WI38 (cell line): Measurements from ENCODE around the gene CCS.

Experiments
- H3K4me3 ChIP-seq: 2 replicates; pipeline ENCODE4 v1.5.1; 2011; ENCODE audit warnings: low read depth, mild to moderate bottlenecking, control low read depth, low read length
- CTCF ChIP-seq: IDR thresholded peaks from 2 replicates; pipeline ENCODE4 v1.5.1; 2012; ENCODE audit warnings: low read depth, mild to moderate bottlenecking, control low read depth, low read length

Gene CCS

DNA sequence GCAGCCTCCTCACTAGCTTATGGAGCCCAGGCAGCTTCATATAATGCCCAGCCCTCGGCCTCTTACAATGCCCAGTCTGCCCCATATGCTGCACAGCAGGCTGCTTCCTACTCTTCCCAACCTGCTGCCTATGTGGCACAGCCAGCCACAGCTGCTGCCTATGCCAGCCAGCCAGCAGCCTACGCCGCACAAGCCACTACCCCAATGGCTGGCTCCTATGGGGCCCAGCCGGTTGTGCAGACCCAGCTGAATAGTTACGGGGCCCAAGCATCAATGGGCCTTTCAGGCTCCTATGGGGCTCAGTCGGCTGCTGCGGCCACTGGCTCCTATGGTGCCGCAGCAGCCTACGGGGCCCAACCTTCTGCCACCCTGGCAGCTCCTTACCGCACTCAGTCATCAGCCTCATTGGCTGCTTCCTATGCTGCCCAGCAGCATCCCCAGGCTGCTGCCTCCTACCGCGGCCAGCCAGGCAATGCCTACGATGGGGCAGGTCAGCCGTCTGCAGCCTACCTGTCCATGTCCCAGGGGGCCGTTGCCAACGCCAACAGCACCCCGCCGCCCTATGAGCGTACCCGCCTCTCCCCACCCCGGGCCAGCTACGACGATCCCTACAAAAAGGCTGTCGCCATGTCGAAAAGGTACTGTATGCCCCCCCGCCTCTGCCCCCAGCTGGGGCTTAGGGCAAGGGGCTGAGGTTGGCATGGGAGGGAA, 32.2 kb downstream of the CCS start:
- TF ChIP-seq CTCF, result no peak
- no peak overlapping the region for H3K4me3 ChIP-seq

DNA sequence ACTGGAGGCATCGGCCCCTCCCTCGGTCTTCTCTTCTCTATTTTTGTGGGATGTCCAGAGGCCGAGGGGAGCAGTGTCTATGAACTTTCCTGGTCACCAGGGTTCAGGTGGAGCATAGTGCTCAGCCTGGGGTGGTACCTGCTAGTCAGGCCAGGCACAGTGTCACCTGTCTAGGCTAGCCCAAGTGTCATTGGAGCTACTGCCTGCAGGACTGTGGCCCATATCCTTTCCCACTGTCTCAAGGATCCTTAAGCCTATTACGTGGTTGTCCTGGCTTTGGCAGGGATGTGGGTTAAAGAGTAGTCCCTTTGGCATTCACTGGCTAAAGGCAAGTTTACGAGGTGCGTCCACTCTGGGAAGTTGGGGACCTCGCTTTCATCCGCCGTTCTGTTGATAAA, 32.8 kb downstream of the CCS start:
- no peak for TF ChIP-seq CTCF
- H3K4me3 ChIP-seq, result no peak overlapping the region

- TF ChIP-seq CTCF, result no peak
- no peak overlapping the region for H3K4me3 ChIP-seq
Observed at GRCh38 chr11:66626382-66626781, 33.4 kb downstream of the CCS start.

GRCh38 chr11:66626926-66627325, 33.9 kb downstream of the CCS start:
- H3K4me3 ChIP-seq, result no peak overlapping the region
- no peak for TF ChIP-seq CTCF

DNA sequence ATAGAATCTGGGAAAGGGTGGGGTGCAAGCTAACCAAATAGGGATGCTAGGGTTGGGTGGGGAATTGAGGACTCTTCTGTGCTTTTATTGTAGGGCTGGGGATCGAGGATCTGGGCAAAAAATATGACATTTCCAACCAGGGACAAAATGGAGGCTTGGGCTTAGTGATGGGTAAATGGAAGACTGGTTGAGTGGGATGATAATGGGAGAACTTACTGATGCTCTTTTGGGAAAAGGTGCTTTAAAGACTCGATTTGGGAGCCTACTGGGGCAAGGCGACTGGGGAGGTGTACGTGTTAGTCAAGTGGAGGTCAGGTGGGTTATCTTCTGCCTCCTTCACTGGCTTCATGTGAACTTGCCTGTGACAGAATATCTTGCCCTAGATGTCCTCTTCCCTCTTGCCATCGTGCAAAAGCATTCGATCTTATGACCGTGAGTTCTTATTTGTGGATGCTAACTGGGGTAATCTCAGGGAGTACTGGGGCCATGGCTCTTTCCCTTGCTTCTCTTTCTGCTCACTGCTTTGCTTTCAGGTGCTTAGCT, 35.1 kb downstream of the CCS start:
- H3K4me3 ChIP-seq, result no peak overlapping the region
- no peak for TF ChIP-seq CTCF

DNA sequence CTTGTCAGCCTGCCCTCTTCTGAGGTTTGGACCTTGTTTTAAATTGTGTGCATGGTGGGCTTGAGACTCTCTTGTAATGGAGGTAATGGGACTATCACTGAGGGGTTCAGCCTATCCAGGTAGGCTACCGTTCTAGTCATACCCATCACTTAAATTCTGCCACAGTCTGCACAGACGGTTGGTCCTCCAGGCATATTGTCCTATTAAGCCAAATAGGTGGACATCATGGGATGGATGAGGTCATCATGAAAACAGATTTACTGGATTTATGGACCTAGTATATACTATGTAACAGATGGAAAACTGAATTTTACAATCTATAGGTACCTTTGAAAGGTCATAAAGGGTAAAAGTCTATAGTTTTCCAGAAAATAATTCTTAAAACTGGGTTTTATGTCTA, 36.4 kb downstream of the CCS start:
- no peak for TF ChIP-seq CTCF
- no peak overlapping the region for H3K4me3 ChIP-seq

DNA sequence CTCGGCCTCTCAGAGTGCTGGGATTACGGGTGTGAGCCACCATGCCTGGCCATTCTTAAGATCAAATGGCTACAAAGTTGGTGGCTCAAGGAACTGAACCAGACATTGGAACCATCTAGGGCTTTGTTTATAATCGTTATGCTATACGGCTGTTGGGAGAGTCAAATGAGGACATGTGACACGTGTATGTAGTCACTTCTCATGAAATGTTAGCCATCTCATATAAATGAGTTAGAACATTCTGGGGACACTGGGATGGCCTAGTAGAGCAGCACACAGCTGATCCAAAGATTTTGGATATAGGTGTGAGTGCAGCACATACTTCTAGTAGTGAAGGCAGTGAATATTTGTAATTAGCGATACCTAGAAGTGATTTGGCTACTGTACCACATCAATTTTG, 38.9 kb downstream of the CCS start:
- no peak for TF ChIP-seq CTCF

More for the DNA sequence above, 38.9 kb downstream of the CCS start:
- H3K4me3 ChIP-seq, result no peak overlapping the region
